ENCODE data around the gene HMCN2.

DNA sequence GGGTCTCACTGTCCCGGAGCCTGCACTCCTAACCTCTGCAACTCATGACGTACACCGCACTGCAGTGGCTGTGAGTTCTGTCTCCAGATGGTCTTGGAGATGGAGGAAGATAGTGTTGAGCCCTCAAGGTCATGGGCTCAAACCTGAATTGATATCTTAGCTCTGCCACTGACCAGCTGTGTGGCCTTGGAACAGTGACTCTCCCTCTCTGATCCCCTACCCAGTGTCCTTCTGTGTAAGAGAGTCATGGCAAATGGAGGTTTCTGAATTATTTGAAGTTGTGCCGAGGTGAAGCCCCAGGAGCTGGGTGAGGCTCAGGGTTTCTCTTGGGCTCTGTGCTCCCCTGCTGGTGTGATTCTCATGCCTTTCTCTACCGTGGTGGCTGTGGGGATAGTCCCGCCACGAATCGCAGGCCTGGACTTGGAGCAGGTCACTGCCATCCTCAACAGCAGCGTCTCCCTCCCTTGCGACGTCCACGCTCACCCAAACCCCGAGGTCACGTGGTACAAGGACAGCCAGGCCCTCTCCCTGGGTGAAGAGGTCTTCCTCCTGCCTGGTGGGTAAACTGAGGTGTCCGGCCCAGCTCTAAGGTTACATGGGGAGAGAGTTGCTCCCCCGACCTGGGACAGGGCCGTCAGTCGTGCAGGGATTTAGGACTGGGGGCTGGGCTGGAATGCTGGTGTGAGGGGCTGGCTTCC lies 118.6 kb downstream of the HMCN2 start:
- TF ChIP-seq, protein P1, sequence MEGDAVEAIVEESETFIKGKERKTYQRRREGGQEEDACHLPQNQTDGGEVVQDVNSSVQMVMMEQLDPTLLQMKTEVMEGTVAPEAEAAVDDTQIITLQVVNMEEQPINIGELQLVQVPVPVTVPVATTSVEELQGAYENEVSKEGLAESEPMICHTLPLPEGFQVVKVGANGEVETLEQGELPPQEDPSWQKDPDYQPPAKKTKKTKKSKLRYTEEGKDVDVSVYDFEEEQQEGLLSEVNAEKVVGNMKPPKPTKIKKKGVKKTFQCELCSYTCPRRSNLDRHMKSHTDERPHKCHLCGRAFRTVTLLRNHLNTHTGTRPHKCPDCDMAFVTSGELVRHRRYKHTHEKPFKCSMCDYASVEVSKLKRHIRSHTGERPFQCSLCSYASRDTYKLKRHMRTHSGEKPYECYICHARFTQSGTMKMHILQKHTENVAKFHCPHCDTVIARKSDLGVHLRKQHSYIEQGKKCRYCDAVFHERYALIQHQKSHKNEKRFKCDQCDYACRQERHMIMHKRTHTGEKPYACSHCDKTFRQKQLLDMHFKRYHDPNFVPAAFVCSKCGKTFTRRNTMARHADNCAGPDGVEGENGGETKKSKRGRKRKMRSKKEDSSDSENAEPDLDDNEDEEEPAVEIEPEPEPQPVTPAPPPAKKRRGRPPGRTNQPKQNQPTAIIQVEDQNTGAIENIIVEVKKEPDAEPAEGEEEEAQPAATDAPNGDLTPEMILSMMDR (conservative IDR thresholded peaks at IDR 0.05; ENCODE audit: low read length): no peak
- TF ChIP-seq EZH2phosphoT487 (IDR thresholded peaks at IDR 0.05; ENCODE audit: borderline replicate concordance, low read depth, low read length): no peak

Measured in OCI-LY7 (cell line).